ENCODE data around the gene TCF7.

DNA sequence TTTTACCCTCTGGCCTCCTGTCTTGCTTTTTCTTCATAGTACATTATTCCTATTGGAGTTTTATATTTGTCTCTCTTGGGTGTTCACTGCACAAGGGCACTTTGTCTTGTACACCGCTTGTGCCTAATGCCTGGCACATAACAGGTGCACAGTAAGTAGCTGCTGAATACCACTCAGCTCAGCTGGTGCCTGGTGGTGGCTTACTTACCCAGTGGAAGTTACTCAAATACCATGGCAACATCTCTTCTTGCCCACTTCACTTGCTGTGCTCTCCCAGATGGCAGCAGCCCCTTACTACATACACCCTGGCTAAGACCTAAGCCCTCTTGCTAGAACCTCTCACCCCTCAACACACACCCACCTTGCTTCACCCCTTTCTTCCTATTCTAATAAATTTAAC, 73.6 kb downstream of the TCF7 start:
- TF ChIP-seq, protein P1, sequence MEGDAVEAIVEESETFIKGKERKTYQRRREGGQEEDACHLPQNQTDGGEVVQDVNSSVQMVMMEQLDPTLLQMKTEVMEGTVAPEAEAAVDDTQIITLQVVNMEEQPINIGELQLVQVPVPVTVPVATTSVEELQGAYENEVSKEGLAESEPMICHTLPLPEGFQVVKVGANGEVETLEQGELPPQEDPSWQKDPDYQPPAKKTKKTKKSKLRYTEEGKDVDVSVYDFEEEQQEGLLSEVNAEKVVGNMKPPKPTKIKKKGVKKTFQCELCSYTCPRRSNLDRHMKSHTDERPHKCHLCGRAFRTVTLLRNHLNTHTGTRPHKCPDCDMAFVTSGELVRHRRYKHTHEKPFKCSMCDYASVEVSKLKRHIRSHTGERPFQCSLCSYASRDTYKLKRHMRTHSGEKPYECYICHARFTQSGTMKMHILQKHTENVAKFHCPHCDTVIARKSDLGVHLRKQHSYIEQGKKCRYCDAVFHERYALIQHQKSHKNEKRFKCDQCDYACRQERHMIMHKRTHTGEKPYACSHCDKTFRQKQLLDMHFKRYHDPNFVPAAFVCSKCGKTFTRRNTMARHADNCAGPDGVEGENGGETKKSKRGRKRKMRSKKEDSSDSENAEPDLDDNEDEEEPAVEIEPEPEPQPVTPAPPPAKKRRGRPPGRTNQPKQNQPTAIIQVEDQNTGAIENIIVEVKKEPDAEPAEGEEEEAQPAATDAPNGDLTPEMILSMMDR (conservative IDR thresholded peaks at IDR 0.05): no peak
- no peak for TF ChIP-seq EZH2 (IDR thresholded peaks at IDR 0.05; ENCODE audit: low read depth)

All from PC-9 (cell line).